GM12892 (cell line): ENCODE data around the gene PSPN.

Experiments used
- POLR2A ChIP-seq: IDR thresholded peaks from 2 replicates; pipeline ENCODE4 v1.6.1; 2011; ENCODE audit warnings: low read depth, low read length, control low read depth
- POLR2AphosphoS5 ChIP-seq: IDR thresholded peaks from 2 replicates; pipeline ENCODE4 v1.6.1; 2011; ENCODE audit warnings: low read depth, low read length, control low read depth
- TAF1 ChIP-seq: IDR thresholded peaks from 2 replicates; pipeline ENCODE4 v1.6.1; 2011; ENCODE audit warnings: low read depth, mild to moderate bottlenecking, control low read depth, low read length, borderline replicate concordance

GRCh38 chr19:6413291-6413690 lies 37.6 kb upstream of the PSPN start:
- TF ChIP-seq TAF1 (no peak), POLR2A (no peak), POLR2AphosphoS5 (no peak)
